Cardiac fibroblast (primary cell): ENCODE measurements around the gene VPS26C.

Experiments
- DNase-seq, 2 donors: peaks; one replicate each; pipeline versions ENCODE4 v3.0.0 to v3.0.0-alpha.2; 2010; ENCODE audit warnings: low read depth in 2 of 2
- H3K4me3 ChIP-seq, 2 donors: replicated peaks in 1 of 2; 1 replicate in 1 of 2; 2 replicates in 1 of 2; pipeline ENCODE4 v1.5.1; 2011; ENCODE audit warnings: low read depth in 2 of 2, low read length in 2 of 2, mild to moderate bottlenecking in 2 of 2, moderate library complexity in 1 of 2
- CTCF ChIP-seq: IDR thresholded peaks from one replicate; pipeline ENCODE4 v1.5.1; 2011; ENCODE audit warnings: low read depth, mild to moderate bottlenecking, low read length, inconsistent platforms

VPS26C gene

GRCh38 chr21:37195059-37195458, 72.1 kb downstream of the VPS26C start:
- no peak overlapping the region for H3K4me3 ChIP-seq
- TF ChIP-seq CTCF = no peak
- no peak for DNase-seq

- TF ChIP-seq CTCF = no peak
- H3K4me3 ChIP-seq = no peak overlapping the region
These were observed 73.5 kb downstream of the VPS26C start for GRCh38 chr21:37193676-37194075.

GRCh38 chr21:37193006-37193405, 74.1 kb downstream of the VPS26C start:
- no peak for TF ChIP-seq CTCF
- no peak overlapping the region for H3K4me3 ChIP-seq
- no peak for DNase-seq

More at GRCh38 chr21:37193676-37194075, 73.5 kb downstream of the VPS26C start:
- no peak for DNase-seq

- no peak overlapping the region for H3K4me3 ChIP-seq
- TF ChIP-seq CTCF = no peak
- DNase-seq = no peak
These were observed 75.1 kb downstream of the VPS26C start for GRCh38 chr21:37192019-37192418.

- DNase-seq = no peak
- no peak for TF ChIP-seq CTCF
- no peak overlapping the region for H3K4me3 ChIP-seq
These were observed 78.3 kb downstream of the VPS26C start for GRCh38 chr21:37188825-37189224.

- DNase-seq = no peak
- H3K4me3 ChIP-seq = no peak overlapping the region
- TF ChIP-seq CTCF = no peak
These were observed 80.2 kb downstream of the VPS26C start for GRCh38 chr21:37186983-37187382.

- TF ChIP-seq CTCF = no peak
- H3K4me3 ChIP-seq = no peak overlapping the region
- DNase-seq = no peak
These were observed 82.1 kb downstream of the VPS26C start for GRCh38 chr21:37184784-37185593.
